HCT116 (cell line): ENCODE results near the gene MICAL3. TPM values are rescaled to one million over a fixed set of nuclear protein-coding genes. Genes with fewer than 3 reads are reported as not detected.

Source experiments
- ATAC-seq: fragments of 200-7000 bp; cut with Tn5 transposase; 2 replicates; pipeline ENCODE4 v1.9.1; 2020; ENCODE audit warnings: mild to moderate bottlenecking, moderate library complexity
- BruUV-seq: library from RNA; stranded (reverse); fragments of 400-500 nt; replicated peaks from 2 replicates; lab custom pipeline; 2021; lab: Mats Ljungman, UMichigan
- CTCF ChIA-PET: fragments of 300-600 bp; sonication (Branson Sonifier 250); formaldehyde crosslinking; loops from one replicate; lab custom pipeline; 2021; ENCODE audit warnings: antibody characterized with exemption; lab: Charles Lee
- POLR2A ChIA-PET: fragments of 300-600, 350-600 bp; sonication (Branson Sonifier 250); formaldehyde crosslinking; loops from one replicate; lab custom pipeline; 2021; ENCODE audit warnings: antibody characterized with exemption; lab: Charles Lee
- RAD21 ChIA-PET, 2 experiments: fragments of 300-600 bp; sonication (Branson Sonifier 250); formaldehyde crosslinking; loops; one replicate each; lab custom pipeline; 2023; ENCODE audit warnings: low total read pairs in 2 of 2; ENCODE audit not compliant: uncharacterized antibody in 2 of 2, unreplicated experiment in 2 of 2, low non-redundant PET in 1 of 2; lab: Charles Lee
- DNase-seq: peaks from one replicate; pipeline ENCODE4 v3.0.0-alpha.2; 2010; ENCODE audit warnings: low read depth, low spot score
- H2AFZ ChIP-seq: fragments of 200-600 bp; shearing (Covaris generic), sonication (generic); 2 replicates; pipeline ENCODE4 v1.6.1; 2017; ENCODE audit warnings: low read depth, mixed run types, mixed read lengths, antibody characterized with exemption, low read length; ENCODE audit not compliant: poor library complexity, severe bottlenecking
- H3K27ac ChIP-seq: 2 replicates; pipeline ENCODE4 v1.5.1; 2012; ENCODE audit warnings: low read depth, low read length
- H3K27me3 ChIP-seq: fragments of 200-600 bp; sonication (generic); 2 replicates; pipeline ENCODE4 v1.6.1; 2016; ENCODE audit warnings: mixed run types, low read length, mixed read lengths; ENCODE audit not compliant: insufficient read depth
- H3K36me3 ChIP-seq, 2 experiments: fragments of 200-500 bp in 1 of 2; fragments of 200-600 bp in 1 of 2; sonication (Bioruptor generic) in 1 of 2; sonication (generic) in 1 of 2; 2 replicates each; pipeline versions ENCODE4 v1.5.1 to v1.6.1; 2014 to 2016; ENCODE audit warnings: low read length in 2 of 2, inconsistent platforms in 1 of 2, mixed read lengths in 1 of 2, mixed run types in 1 of 2; ENCODE audit not compliant: insufficient read depth in 2 of 2, control insufficient read depth in 1 of 2
- H3K4me1 ChIP-seq, 2 experiments: fragments of 200-600 bp in 1 of 2; sonication (generic) in 1 of 2; 2 replicates each; pipeline versions ENCODE4 v1.5.1 to v1.6.1; 2012 to 2017; ENCODE audit warnings: low read length in 2 of 2, inconsistent platforms in 1 of 2, mild to moderate bottlenecking in 1 of 2, mixed read lengths in 1 of 2, mixed run types in 1 of 2, moderate library complexity in 1 of 2; ENCODE audit not compliant: insufficient read depth in 2 of 2, control insufficient read depth in 1 of 2
- H3K4me2 ChIP-seq: fragments of 200-600 bp; sonication (generic); 2 replicates; pipeline ENCODE4 v1.6.1; 2017; ENCODE audit warnings: mixed run types, low read length, mixed read lengths
- H3K4me3 ChIP-seq, 2 experiments: fragments of 200-600 bp in 1 of 2; sonication (generic) in 1 of 2; replicated peaks in 1 of 2; 2 replicates each; pipeline ENCODE4 v1.5.1; 2011 to 2016; ENCODE audit warnings: low read length in 2 of 2, control low read depth in 1 of 2, low read depth in 1 of 2, mild to moderate bottlenecking in 1 of 2, mixed read lengths in 1 of 2, mixed run types in 1 of 2
- H3K79me2 ChIP-seq: fragments of 200-600 bp; sonication (generic); 2 replicates; pipeline ENCODE4 v1.6.1; 2017; ENCODE audit warnings: mild to moderate bottlenecking, mixed run types, low read length, moderate library complexity, mixed read lengths; ENCODE audit not compliant: insufficient read depth
- H3K9ac ChIP-seq: fragments of 200-600 bp; sonication (generic); 2 replicates; pipeline ENCODE4 v1.6.1; 2016; ENCODE audit warnings: low read length, mixed read lengths
- H3K9me2 ChIP-seq: fragments of 200-600 bp; sonication (generic), shearing (Covaris generic); 2 replicates; pipeline ENCODE4 v1.6.1; 2017; ENCODE audit warnings: mixed run types, mild to moderate bottlenecking, moderate library complexity; ENCODE audit not compliant: insufficient read depth
- H3K9me3 ChIP-seq, 2 experiments: fragments of 200-500 bp in 1 of 2; fragments of 200-600 bp in 1 of 2; sonication (Bioruptor generic) in 1 of 2; sonication (generic) in 1 of 2; 2 replicates each; pipeline ENCODE4 v1.6.1; 2014 to 2017; ENCODE audit warnings: low read length in 2 of 2, mixed read lengths in 2 of 2, inconsistent platforms in 1 of 2, low read depth in 1 of 2, mild to moderate bottlenecking in 1 of 2, mixed run types in 1 of 2, moderate library complexity in 1 of 2; ENCODE audit not compliant: control insufficient read depth in 1 of 2, insufficient read depth in 1 of 2
- H4K20me1 ChIP-seq: fragments of 200-600 bp; sonication (generic), shearing (Covaris generic); 2 replicates; pipeline ENCODE4 v1.6.1; 2017; ENCODE audit warnings: mixed run types, mild to moderate bottlenecking, moderate library complexity; ENCODE audit not compliant: insufficient read depth
- CBX3 ChIP-seq: IDR thresholded peaks from 2 replicates; pipeline ENCODE4 v1.6.1; 2012; ENCODE audit warnings: low read depth
- EZH2 ChIP-seq: fragments of 200-600 bp; sonication (generic); IDR thresholded peaks from 2 replicates; pipeline ENCODE4 v1.6.1; 2017; ENCODE audit warnings: antibody characterized with exemption, mixed run types
- RAD21 ChIP-seq: IDR thresholded peaks from 2 replicates; pipeline ENCODE4 v1.6.1; 2012; ENCODE audit warnings: low read depth, mild to moderate bottlenecking
- SRF ChIP-seq: IDR thresholded peaks from 2 replicates; pipeline ENCODE4 v1.6.1; 2012; ENCODE audit warnings: low read depth
- TCF7L2 ChIP-seq: IDR thresholded peaks from 2 replicates; pipeline ENCODE4 v1.7.0; 2011; ENCODE audit warnings: borderline replicate concordance, inconsistent platforms; ENCODE audit not compliant: insufficient read depth, insufficient read length; ENCODE audit errors: extremely low read depth
- ZNF274 ChIP-seq: fragments of 200-500 bp; sonication (Bioruptor generic); IDR thresholded peaks from 2 replicates; pipeline ENCODE4 v1.6.1; 2014; ENCODE audit warnings: mild to moderate bottlenecking, low read depth, low read length, inconsistent platforms
- intact Hi-C: fragments of 100-400 bp; cut with micrococcal nuclease; formaldehyde crosslinking; loops from 2 replicates; pipeline ENCODE4 v1.10.0; 2022
- total RNA-seq: library from RNA; stranded (reverse); gene quantifications from one replicate; pipeline ENCODE4 v1.2.1, GENCODE V29; 2021; ENCODE audit not compliant: unreplicated experiment
- TF ChIP-seq, protein P1 (sequence below), 3 experiments: fragments of 200-600 bp in 1 of 3; sonication (generic) in 1 of 3; IDR thresholded peaks in 2 of 3; conservative IDR thresholded peaks in 1 of 3; 2 replicates each; pipeline ENCODE4 v1.5.1; 2012 to 2017; ENCODE audit warnings: low read depth in 2 of 3, low read length in 2 of 3, antibody characterized with exemption in 1 of 3, borderline replicate concordance in 1 of 3, control low read depth in 1 of 3, mild to moderate bottlenecking in 1 of 3, mixed read lengths in 1 of 3, mixed run types in 1 of 3, moderate library complexity in 1 of 3; ENCODE audit not compliant: insufficient read depth in 1 of 3
- TF ChIP-seq, protein P2 (sequence below): IDR thresholded peaks from 2 replicates; pipeline ENCODE4 v1.6.1; 2011; ENCODE audit warnings: mild to moderate bottlenecking, low read length, moderate library complexity; ENCODE audit not compliant: insufficient replicate concordance; ENCODE audit errors: extremely low read depth

The MICAL3 gene
- total RNA-seq, 1 experiment from 2014 or later = 30.8 TPM

DNA sequence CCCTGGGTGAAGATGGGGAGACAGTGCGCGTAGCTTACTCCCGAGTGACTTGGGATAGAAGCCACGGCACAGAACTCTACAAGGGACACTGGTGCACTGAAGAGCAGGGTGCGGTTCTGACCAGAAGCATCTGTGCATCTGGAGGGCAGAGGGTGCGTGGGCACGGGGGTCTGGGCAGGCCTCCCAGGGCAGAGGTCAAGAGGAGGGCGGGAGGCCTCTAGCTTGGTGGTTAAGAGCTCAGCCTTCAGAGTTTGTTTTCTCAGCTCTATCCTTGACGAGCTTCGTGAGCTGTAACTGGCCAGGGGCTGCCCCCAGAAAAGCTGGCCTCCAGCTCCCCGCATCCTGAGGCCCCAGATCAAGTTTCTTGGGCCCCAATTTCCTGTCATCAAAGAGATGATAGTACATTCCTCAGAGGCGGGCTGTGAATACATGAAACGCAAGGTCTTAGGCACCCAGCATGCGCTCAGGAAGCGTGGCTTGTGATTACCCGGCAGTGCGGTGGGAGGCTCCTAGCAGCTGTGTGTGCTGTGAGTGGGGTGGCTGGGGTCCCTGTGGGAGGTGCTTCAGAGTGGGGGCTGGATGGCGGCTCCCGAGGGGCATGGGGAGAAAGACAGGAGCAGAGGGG is 244.1 kb downstream of the MICAL3 start:
- no peaks in the 10 kb centered on the region for H3K9me2 ChIP-seq
- no peak overlapping the region for H2AFZ ChIP-seq
- no peaks in the 10 kb centered on the region for H3K79me2 ChIP-seq
- no peak overlapping the region for H3K4me3 ChIP-seq
- BruUV-seq = no TSS peak
- H3K36me3 ChIP-seq = no peaks in the 10 kb centered on the region
- ATAC-seq = no peak
- no peaks in the 10 kb centered on the region for H4K20me1 ChIP-seq
- intact Hi-C loops = no loop called here
- H3K4me2 ChIP-seq = no peak overlapping the region
- CTCF ChIA-PET = no interaction called here
- POLR2A ChIA-PET = no interaction called here
- H3K9ac ChIP-seq = no peak overlapping the region
- no peak for DNase-seq
- peaks cover 12 to 18% of the 10 kb centered on the region in 2 experiments for H3K4me1 ChIP-seq
- TF ChIP-seq EZH2 (no peak), RAD21 (no peak), CBX3 (no peak), ZNF274 (no peak), SRF (no peak), TCF7L2 (no peak)
- TF ChIP-seq, protein P1, sequence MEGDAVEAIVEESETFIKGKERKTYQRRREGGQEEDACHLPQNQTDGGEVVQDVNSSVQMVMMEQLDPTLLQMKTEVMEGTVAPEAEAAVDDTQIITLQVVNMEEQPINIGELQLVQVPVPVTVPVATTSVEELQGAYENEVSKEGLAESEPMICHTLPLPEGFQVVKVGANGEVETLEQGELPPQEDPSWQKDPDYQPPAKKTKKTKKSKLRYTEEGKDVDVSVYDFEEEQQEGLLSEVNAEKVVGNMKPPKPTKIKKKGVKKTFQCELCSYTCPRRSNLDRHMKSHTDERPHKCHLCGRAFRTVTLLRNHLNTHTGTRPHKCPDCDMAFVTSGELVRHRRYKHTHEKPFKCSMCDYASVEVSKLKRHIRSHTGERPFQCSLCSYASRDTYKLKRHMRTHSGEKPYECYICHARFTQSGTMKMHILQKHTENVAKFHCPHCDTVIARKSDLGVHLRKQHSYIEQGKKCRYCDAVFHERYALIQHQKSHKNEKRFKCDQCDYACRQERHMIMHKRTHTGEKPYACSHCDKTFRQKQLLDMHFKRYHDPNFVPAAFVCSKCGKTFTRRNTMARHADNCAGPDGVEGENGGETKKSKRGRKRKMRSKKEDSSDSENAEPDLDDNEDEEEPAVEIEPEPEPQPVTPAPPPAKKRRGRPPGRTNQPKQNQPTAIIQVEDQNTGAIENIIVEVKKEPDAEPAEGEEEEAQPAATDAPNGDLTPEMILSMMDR (IDR thresholded peaks at IDR 0.05 in 2 of 3, conservative IDR thresholded peaks at IDR 0.05 in 1 of 3; ENCODE audit: borderline replicate concordance in 1 of 3, insufficient read depth in 1 of 3, low read depth in 2 of 3, low read length in 2 of 3) = no peak
- TF ChIP-seq, protein P2, sequence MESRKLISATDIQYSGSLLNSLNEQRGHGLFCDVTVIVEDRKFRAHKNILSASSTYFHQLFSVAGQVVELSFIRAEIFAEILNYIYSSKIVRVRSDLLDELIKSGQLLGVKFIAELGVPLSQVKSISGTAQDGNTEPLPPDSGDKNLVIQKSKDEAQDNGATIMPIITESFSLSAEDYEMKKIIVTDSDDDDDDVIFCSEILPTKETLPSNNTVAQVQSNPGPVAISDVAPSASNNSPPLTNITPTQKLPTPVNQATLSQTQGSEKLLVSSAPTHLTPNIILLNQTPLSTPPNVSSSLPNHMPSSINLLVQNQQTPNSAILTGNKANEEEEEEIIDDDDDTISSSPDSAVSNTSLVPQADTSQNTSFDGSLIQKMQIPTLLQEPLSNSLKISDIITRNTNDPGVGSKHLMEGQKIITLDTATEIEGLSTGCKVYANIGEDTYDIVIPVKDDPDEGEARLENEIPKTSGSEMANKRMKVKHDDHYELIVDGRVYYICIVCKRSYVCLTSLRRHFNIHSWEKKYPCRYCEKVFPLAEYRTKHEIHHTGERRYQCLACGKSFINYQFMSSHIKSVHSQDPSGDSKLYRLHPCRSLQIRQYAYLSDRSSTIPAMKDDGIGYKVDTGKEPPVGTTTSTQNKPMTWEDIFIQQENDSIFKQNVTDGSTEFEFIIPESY = no peak
- H3K9me3 ChIP-seq = no peaks in the 10 kb centered on the region
- no peak overlapping the region for H3K27ac ChIP-seq
- RAD21 ChIA-PET = no interaction called here
- no peaks in the 10 kb centered on the region for H3K27me3 ChIP-seq
